SK-N-SH (cell line): ENCODE data around the gene CC2D1B. TPM values are rescaled to one million over a fixed set of nuclear protein-coding genes. Genes with fewer than 3 reads are reported as not detected.

Source experiments
- CTCF ChIA-PET: fragments of 300-600, 350-600 bp; formaldehyde crosslinking; extraction: SDS; loops from one replicate; lab custom pipeline; 2021; lab: Yijun Ruan, JAX
- POLR2A ChIA-PET: fragments of 350-600 bp; sonication (Branson Sonifier 250); formaldehyde crosslinking; extraction: SDS; loops from one replicate; lab custom pipeline; 2020; ENCODE audit warnings: antibody characterized with exemption, inconsistent platforms; lab: Yijun Ruan, JAX
- DNase-seq: peaks from one replicate; pipeline ENCODE4 v3.0.0; 2012
- H2AFZ ChIP-seq: fragments of 200-600 bp; sonication (generic); 2 replicates; pipeline ENCODE4 v1.8.1; 2016; ENCODE audit warnings: antibody characterized with exemption, mild to moderate bottlenecking, low read depth
- H3F3A ChIP-seq: fragments of 200-600 bp; sonication (generic); replicated peaks from 2 replicates; pipeline ENCODE3; 2016; ENCODE audit warnings: antibody characterized with exemption, mild to moderate bottlenecking; ENCODE audit not compliant: insufficient read depth
- H3K27ac ChIP-seq, 2 experiments: fragments of 200-500 bp in 1 of 2; fragments of 200-600 bp in 1 of 2; sonication (Bioruptor generic) in 1 of 2; sonication (generic), shearing (Covaris generic) in 1 of 2; 2 replicates each; pipeline versions ENCODE4 v1.5.1 to v1.6.1; 2014 to 2016; ENCODE audit warnings: low read depth in 2 of 2, inconsistent platforms in 1 of 2, low read length in 1 of 2, mild to moderate bottlenecking in 1 of 2, mixed read lengths in 1 of 2
- H3K27me3 ChIP-seq: fragments of 200-600 bp; sonication (generic), shearing (Covaris generic); 2 replicates; pipeline ENCODE4 v1.6.1; 2016; ENCODE audit warnings: mixed run types; ENCODE audit not compliant: insufficient read depth
- H3K36me3 ChIP-seq, 2 experiments: fragments of 200-500 bp in 1 of 2; fragments of 200-600 bp in 1 of 2; sonication (Bioruptor generic) in 1 of 2; sonication (generic) in 1 of 2; replicated peaks in 1 of 2; 2 replicates each; pipeline versions ENCODE3 to v1.5.1; 2014 to 2016; ENCODE audit warnings: low read length in 1 of 2, mild to moderate bottlenecking in 1 of 2; ENCODE audit not compliant: insufficient read depth in 2 of 2, control insufficient read depth in 1 of 2
- H3K4me1 ChIP-seq, 2 experiments: fragments of 200-500 bp in 1 of 2; fragments of 200-600 bp in 1 of 2; sonication (Bioruptor generic) in 1 of 2; sonication (generic), shearing (Covaris generic) in 1 of 2; 2 replicates each; pipeline versions ENCODE4 v1.5.1 to v1.6.1; 2014 to 2016; ENCODE audit warnings: low read depth in 1 of 2, low read length in 1 of 2, mixed run types in 1 of 2; ENCODE audit not compliant: insufficient read depth in 2 of 2, control insufficient read depth in 1 of 2
- H3K4me2 ChIP-seq: fragments of 200-600 bp; sonication (generic), shearing (Covaris generic); 2 replicates; pipeline ENCODE4 v1.6.1; 2017; ENCODE audit warnings: mixed run types
- H3K4me3 ChIP-seq, 2 experiments: fragments of 200-500 bp in 1 of 2; fragments of 200-600 bp in 1 of 2; sonication (Bioruptor generic) in 1 of 2; sonication (generic), shearing (Covaris generic) in 1 of 2; 2 replicates each; pipeline versions ENCODE4 v1.5.1 to v1.8.1; 2014 to 2016; ENCODE audit warnings: low read depth in 2 of 2, inconsistent platforms in 1 of 2, low read length in 1 of 2, mild to moderate bottlenecking in 1 of 2, mixed read lengths in 1 of 2, moderate library complexity in 1 of 2
- H3K79me2 ChIP-seq: fragments of 200-600 bp; sonication (generic); 2 replicates; pipeline ENCODE4 v1.8.1; 2017; ENCODE audit warnings: mild to moderate bottlenecking; ENCODE audit not compliant: insufficient read depth
- H3K9ac ChIP-seq: fragments of 200-600 bp; sonication (generic); 2 replicates; pipeline ENCODE4 v1.6.1; 2017; ENCODE audit warnings: mixed run types
- H3K9me2 ChIP-seq: fragments of 200-600 bp; sonication (generic); 2 replicates; pipeline ENCODE4 v1.6.1; 2017; ENCODE audit warnings: mixed run types
- H3K9me3 ChIP-seq: fragments of 200-600 bp; sonication (generic); 2 replicates; pipeline ENCODE4 v1.6.1; 2017; ENCODE audit warnings: mixed run types, mild to moderate bottlenecking, moderate library complexity
- H4K20me1 ChIP-seq: fragments of 200-600 bp; sonication (generic); 2 replicates; pipeline ENCODE4 v1.6.1; 2017; ENCODE audit warnings: mild to moderate bottlenecking, mixed run types; ENCODE audit not compliant: insufficient read depth
- CHD2 ChIP-seq: fragments of 150-350 bp; IDR thresholded peaks from 2 replicates; pipeline ENCODE4 v1.6.1; 2018; ENCODE audit warnings: low read length; ENCODE audit not compliant: partially characterized antibody
- FOSL2 ChIP-seq: IDR thresholded peaks from 2 replicates; pipeline ENCODE4 v1.4.0; 2012; ENCODE audit warnings: low read depth, mild to moderate bottlenecking, moderate library complexity, borderline replicate concordance
- GABPA ChIP-seq: IDR thresholded peaks from 2 replicates; pipeline ENCODE4 v1.4.0; 2012; ENCODE audit warnings: low read depth, mild to moderate bottlenecking
- MAX ChIP-seq: IDR thresholded peaks from 2 replicates; pipeline ENCODE4 v1.4.0; 2012; ENCODE audit warnings: low read depth
- POLR2AphosphoS5 ChIP-seq: IDR thresholded peaks from 2 replicates; pipeline ENCODE4 v1.6.1; 2012; ENCODE audit warnings: low read depth, low read length
- RAD21 ChIP-seq: IDR thresholded peaks from 2 replicates; pipeline ENCODE4 v1.6.1; 2012; ENCODE audit warnings: mild to moderate bottlenecking, low read length
- RFX5 ChIP-seq: IDR thresholded peaks from 2 replicates; pipeline ENCODE4 v1.6.1; 2012; ENCODE audit warnings: mild to moderate bottlenecking, improper control_type of control experiment, low read length
- TAF1 ChIP-seq: IDR thresholded peaks from 2 replicates; pipeline ENCODE4 v1.6.1; 2012; ENCODE audit warnings: low read depth, mild to moderate bottlenecking, low read length, moderate library complexity, borderline replicate concordance
- WGBS: methylation state at CpG from one replicate; pipeline ENCODE4 v1.1.6; 2017; ENCODE audit warnings: low lambda C conversion rate; 5-methylcytosine and 5-hydroxymethylcytosine counted together
- polyA plus RNA-seq, 3 experiments: library from polyadenylated mRNA; depleted of rRNA; stranded (reverse); fragments of >200 nt; gene quantifications; 2 replicates each; pipeline ENCODE4 v1.2.3, GENCODE V29; 2012

CC2D1B gene
- polyA plus RNA-seq, 1 of the 3 experiments (the other 2 are of a cell fraction) = 18.7 TPM

DNA sequence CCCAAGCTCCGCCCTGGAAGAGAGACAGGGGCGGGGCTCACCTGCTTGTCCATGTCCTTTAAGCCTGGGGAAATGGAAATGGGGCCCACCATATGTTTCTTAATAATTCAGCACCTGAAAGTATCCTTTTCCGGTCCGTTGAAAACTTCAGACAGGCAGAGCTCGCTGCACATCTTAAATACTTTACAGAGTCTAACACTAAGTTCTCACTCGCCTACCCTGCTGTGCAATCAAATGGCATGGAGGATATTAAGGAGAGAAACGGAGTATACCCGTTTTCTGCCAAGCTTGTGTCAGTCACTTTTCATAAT is 467 bp upstream of the CC2D1B start:
- no peak for TF ChIP-seq RAD21
- 0 out of 2 replicates have a peak, but pooled peaks have one; percentile 23 for TF ChIP-seq RFX5
- no peak for TF ChIP-seq CHD2
- TF ChIP-seq GABPA = 0 out of 2 replicates have a peak, but pooled peaks have one; percentile 7
- Histone ChIP-seq H3K9me2 (no peaks in the 10 kb centered on the region), H3K27me3 (no peaks in the 10 kb centered on the region), H3K4me3 (peak overlapping the region; percentile 90 to 93), H4K20me1 (peaks cover 7% of the 10 kb centered on the region; the same call in 1 of the 2 replicates), H3K36me3 (peaks cover 12 to 17% of the 10 kb centered on the region in 2 experiments), H3K4me1 (peaks cover 0 to 13% of the 10 kb centered on the region in 2 experiments; a peak in 3 of 4 replicates), H3K9me3 (no peaks in the 10 kb centered on the region), H3K4me2 (peak overlapping the region; percentile 89; the same call in 1 of the 2 replicates), H3K27ac (peak overlapping the region; percentile 4 to 91; a peak in 2 of 4 replicates), H2AFZ (peak overlapping the region; percentile 95), H3K79me2 (peaks cover 38% of the 10 kb centered on the region), H3K9ac (no peak overlapping the region), H3F3A (peaks cover 24% of the 10 kb centered on the region)
- CTCF ChIA-PET = interaction anchor here (1.8 kb wide), 1 partner anchor 18 kb away, joined by 5 read pairs; no protein-coding TSS in a partner anchor
- POLR2A ChIA-PET = interaction anchor here (1.0 to 2.2 kb wide), 3 partner anchors 11 to 311 kb away, joined by 3 to 7 read pairs (median 4); partner anchors contain the start of gene TXNDC12
- 23% methylated on average over 7 of the region's 8 CpGs for WGBS
- DNase-seq = no peak

DNA sequence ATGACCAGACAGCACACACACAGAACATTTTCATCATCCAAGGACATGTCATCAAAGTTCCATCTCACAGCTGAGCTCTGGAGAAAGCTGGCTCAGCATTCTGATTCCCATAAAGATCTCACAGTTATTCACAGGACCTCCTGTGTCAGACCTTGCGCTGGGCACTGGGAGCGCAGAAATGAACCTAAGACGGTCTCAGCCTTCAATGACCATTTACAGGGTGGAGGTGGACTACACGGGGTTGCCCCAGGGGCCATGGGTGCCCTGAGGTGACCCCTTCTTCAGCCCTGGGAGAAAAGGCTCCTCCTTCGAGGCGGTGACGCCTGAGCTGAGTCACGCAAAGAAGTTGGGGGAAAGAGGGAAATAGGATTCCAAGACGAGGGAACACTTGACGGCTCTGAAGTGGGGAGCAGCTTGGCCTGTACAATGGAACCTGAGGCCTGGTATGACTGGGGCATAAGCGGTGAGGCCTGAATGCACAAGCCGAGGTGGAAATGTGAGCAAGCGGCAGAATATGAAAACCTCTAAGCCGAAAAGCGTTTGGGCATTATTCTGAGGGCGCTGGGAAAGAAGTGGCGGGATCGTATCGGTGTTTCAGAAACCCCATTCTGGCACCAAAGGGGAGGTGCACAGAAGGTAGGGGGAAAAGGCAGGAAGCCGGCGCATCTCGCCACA is 797 bp downstream of the CC2D1B start:
- DNase-seq = peak; percentile 48
- Histone ChIP-seq H3K9me3 (no peaks in the 10 kb centered on the region), H4K20me1 (peaks cover 7% of the 10 kb centered on the region; the same call in 1 of the 2 replicates), H3K4me3 (peak overlapping the region; percentile 90 to 93), H3K36me3 (peaks cover 15 to 30% of the 10 kb centered on the region in 2 experiments), H3K79me2 (peaks cover 41% of the 10 kb centered on the region), H3K4me1 (peaks cover 0 to 13% of the 10 kb centered on the region in 2 experiments; a peak in 3 of 4 replicates), H3K4me2 (peak overlapping the region; percentile 89), H3K27me3 (no peaks in the 10 kb centered on the region), H3K9ac (peak overlapping the region; percentile 97), H2AFZ (peak overlapping the region; percentile 72), H3F3A (peaks cover 18% of the 10 kb centered on the region), H3K9me2 (no peaks in the 10 kb centered on the region), H3K27ac (peak overlapping the region; percentile 82 to 91)
- ChIA-PET CTCF (interaction anchor here (1.0 to 1.8 kb wide), 4 partner anchors 11 to 321 kb away, joined by 4 to 7 read pairs (median 5); no protein-coding TSS in a partner anchor), POLR2A (interaction anchor here (0.5 to 2.2 kb wide), 3 partner anchors 14 to 331 kb away, joined by 3 to 7 read pairs (median 3); partner anchors contain the start of genes KTI12 and TXNDC12)
- WGBS = 6% methylated on average over 22 of the region's 22 CpGs
- peak; percentile 68 for TF ChIP-seq FOSL2
- peak; percentile 70 for TF ChIP-seq MAX
- no peak for TF ChIP-seq RAD21
- peak; percentile 53; the same call in 1 of the 2 replicates for TF ChIP-seq POLR2AphosphoS5
- TF ChIP-seq TAF1 = peak; percentile 18; the same call in 1 of the 2 replicates
- TF ChIP-seq, all 33 proteins: peak for 4
